Measurements from ENCODE around the gene CDKAL1. TPM values are rescaled to one million over a fixed set of nuclear protein-coding genes. Genes with fewer than 3 reads are reported as not detected.
"Not testable (repeated sequence)": the region's sequence is repeated elsewhere in the genome, so short reads cannot be mapped to it uniquely, and the experiment has no call there.

The CDKAL1 gene
- total RNA-seq, 1 donor from 2014 or later: 9.6 TPM

GRCh38 chr6:20719980-20720379, 185.7 kb downstream of the CDKAL1 start:
- no peak overlapping the region for H3K27ac Mint-ChIP-seq (ENCODE audit: unreplicated experiment)
- no peaks in the 10 kb centered on the region for H3K9me3 Mint-ChIP-seq (ENCODE audit: low read depth)
- DNase-seq (ENCODE audit: low spot score): no peak
- H3K4me3 Mint-ChIP-seq (ENCODE audit: unreplicated experiment): no peak overlapping the region
- no peaks in the 10 kb centered on the region for H3K4me1 Mint-ChIP-seq (ENCODE audit: low read depth)
- H3K27me3 Mint-ChIP-seq (ENCODE audit: low read depth): no peaks in the 10 kb centered on the region
- no peaks in the 10 kb centered on the region for H3K36me3 Mint-ChIP-seq (ENCODE audit: low read depth)
- no peak for TF ChIP-seq CTCF (IDR thresholded peaks at IDR 0.05)

GRCh38 chr6:20721121-20721520, 186.9 kb downstream of the CDKAL1 start:
- DNase-seq (ENCODE audit: low spot score); H3K27me3 Mint-ChIP-seq (ENCODE audit: low read depth); H3K27ac Mint-ChIP-seq (ENCODE audit: unreplicated experiment); H3K4me3 Mint-ChIP-seq (ENCODE audit: unreplicated experiment); H3K9me3 Mint-ChIP-seq (ENCODE audit: low read depth); H3K36me3 Mint-ChIP-seq (ENCODE audit: low read depth); H3K4me1 Mint-ChIP-seq (ENCODE audit: low read depth): not testable (repeated sequence)

- no peaks in the 10 kb centered on the region for H3K4me1 Mint-ChIP-seq (ENCODE audit: low read depth)
- H3K4me3 Mint-ChIP-seq (ENCODE audit: unreplicated experiment): no peak overlapping the region
- no peak for DNase-seq (ENCODE audit: low spot score)
- no peaks in the 10 kb centered on the region for H3K27me3 Mint-ChIP-seq (ENCODE audit: low read depth)
- H3K27ac Mint-ChIP-seq (ENCODE audit: unreplicated experiment): no peak overlapping the region
- TF ChIP-seq CTCF (IDR thresholded peaks at IDR 0.05): no peak
- H3K9me3 Mint-ChIP-seq (ENCODE audit: low read depth): no peaks in the 10 kb centered on the region
- no peaks in the 10 kb centered on the region for H3K36me3 Mint-ChIP-seq (ENCODE audit: low read depth)
Measured at GRCh38 chr6:20722455-20722854, 188.2 kb downstream of the CDKAL1 start.

- Mint-ChIP-seq H3K27me3 (ENCODE audit: low read depth) (no peaks in the 10 kb centered on the region), H3K4me3 (ENCODE audit: unreplicated experiment) (no peak overlapping the region), H3K9me3 (ENCODE audit: low read depth) (no peaks in the 10 kb centered on the region), H3K27ac (ENCODE audit: unreplicated experiment) (no peak overlapping the region), H3K36me3 (ENCODE audit: low read depth) (no peaks in the 10 kb centered on the region), H3K4me1 (ENCODE audit: low read depth) (no peaks in the 10 kb centered on the region)
- TF ChIP-seq CTCF (IDR thresholded peaks at IDR 0.05): no peak
- peak; percentile 77 for DNase-seq (ENCODE audit: low spot score)
Measured at GRCh38 chr6:20723236-20723635, 189.0 kb downstream of the CDKAL1 start.

- Mint-ChIP-seq H3K27ac (ENCODE audit: unreplicated experiment) (no peak overlapping the region), H3K27me3 (ENCODE audit: low read depth) (no peaks in the 10 kb centered on the region)
Measured at GRCh38 chr6:20724443-20725190, 190.4 kb downstream of the CDKAL1 start.

GRCh38 chr6:20725235-20725634, 191.0 kb downstream of the CDKAL1 start:
- not testable (repeated sequence) for DNase-seq (ENCODE audit: low spot score); H3K36me3 Mint-ChIP-seq (ENCODE audit: low read depth); H3K4me3 Mint-ChIP-seq (ENCODE audit: unreplicated experiment); H3K4me1 Mint-ChIP-seq (ENCODE audit: low read depth); H3K9me3 Mint-ChIP-seq (ENCODE audit: low read depth); H3K27ac Mint-ChIP-seq (ENCODE audit: unreplicated experiment); H3K27me3 Mint-ChIP-seq (ENCODE audit: low read depth)

More at GRCh38 chr6:20724443-20725190, 190.4 kb downstream of the CDKAL1 start:
- no peak for DNase-seq (ENCODE audit: low spot score)
- H3K4me3 Mint-ChIP-seq (ENCODE audit: unreplicated experiment): no peak overlapping the region
- no peaks in the 10 kb centered on the region for H3K36me3 Mint-ChIP-seq (ENCODE audit: low read depth)
- no peaks in the 10 kb centered on the region for H3K4me1 Mint-ChIP-seq (ENCODE audit: low read depth)
- no peak for TF ChIP-seq CTCF (IDR thresholded peaks at IDR 0.05)
- no peaks in the 10 kb centered on the region for H3K9me3 Mint-ChIP-seq (ENCODE audit: low read depth)
